Measurements from ENCODE around the gene LSR. TPM values are rescaled to one million over a fixed set of nuclear protein-coding genes. Genes with fewer than 3 reads are reported as not detected.

LSR gene
- total RNA-seq, 1 experiment from 2014 or later: 152 TPM

DNA sequence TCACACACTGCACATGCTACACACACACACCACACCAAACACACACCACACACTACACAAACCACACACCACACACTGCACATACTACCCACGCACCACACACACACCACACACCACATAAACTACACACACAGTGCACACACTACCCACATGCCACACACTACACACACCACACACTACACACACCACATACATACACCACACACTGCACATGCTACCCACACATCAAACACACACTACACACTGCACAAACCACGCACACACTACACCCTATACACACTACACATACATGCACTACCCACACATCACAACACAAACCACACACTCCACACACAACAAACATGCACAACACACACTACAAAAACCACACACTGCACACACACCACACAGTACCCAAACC, 49.1 kb downstream of the LSR start:
- no peak overlapping the region for H3K23ac ChIP-seq (ENCODE audit: insufficient read length, low read depth, low read length)
- no peaks in the 10 kb centered on the region for H3K4me1 ChIP-seq (ENCODE audit: insufficient read depth, low read length)
- no peak overlapping the region for H3K4me2 ChIP-seq (ENCODE audit: insufficient read depth, insufficient read length, low read length)
- Mint-ChIP-seq H3K9me3 (no peaks in the 10 kb centered on the region), H3K36me3 (ENCODE audit: insufficient read depth in 1 of 3, low read depth in 3 of 3) (no peaks in the 10 kb centered on the region), H3K27ac (no peak overlapping the region), H3K4me1 (peaks cover 8 to 10% of the 10 kb centered on the region in 2 experiments), H3K27me3 (ENCODE audit: low read depth) (peaks cover 1% of the 10 kb centered on the region), H3K4me3 (no peak overlapping the region)
- no peak overlapping the region for H2BK20ac ChIP-seq (ENCODE audit: low read depth, low read length, poor library complexity, severe bottlenecking)
- no peak overlapping the region for H3T11ph ChIP-seq (ENCODE audit: low read length)
- no peak overlapping the region for H3K9ac ChIP-seq (ENCODE audit: extremely low read depth, insufficient read length, low read length)
- no peak overlapping the region for H2BK120ac ChIP-seq (ENCODE audit: low read depth, low read length, poor library complexity, severe bottlenecking)
- no peaks in the 10 kb centered on the region for H3K79me2 ChIP-seq (ENCODE audit: insufficient read depth, low read length)
- no peak overlapping the region for H2BK12ac ChIP-seq (ENCODE audit: insufficient read length, low read depth, low read length)
- DNase-seq: no peak
- no peak overlapping the region for H2BK5ac ChIP-seq (ENCODE audit: insufficient read length, low read length)
- H4K8ac ChIP-seq (replicated peaks; ENCODE audit: insufficient read length, low read depth, low read length): no peak overlapping the region
- H2AK5ac ChIP-seq (ENCODE audit: insufficient read length, low read length): no peak overlapping the region
- H3K14ac ChIP-seq (ENCODE audit: insufficient read depth, low read length): no peak overlapping the region
- no peak overlapping the region for H2AFZ ChIP-seq (ENCODE audit: low read length)
- H4K91ac ChIP-seq (ENCODE audit: insufficient read length, low read depth, low read length): no peak overlapping the region
- H3K79me1 ChIP-seq (ENCODE audit: insufficient read depth, low read depth, low read length, poor library complexity, severe bottlenecking): no peaks in the 10 kb centered on the region
- H3K56ac ChIP-seq (ENCODE audit: insufficient read length, low read depth, low read length): no peak overlapping the region
- H3K27ac ChIP-seq (ENCODE audit: insufficient read length, low read depth, low read length): no peak overlapping the region
- no peaks in the 10 kb centered on the region for H3K9me3 ChIP-seq (ENCODE audit: control insufficient read depth, low read depth, low read length)
- no peak overlapping the region for H4K5ac ChIP-seq (ENCODE audit: insufficient read length, low read depth, low read length)
- 100% methylated on average over 2 of the region's 2 CpGs for WGBS (ENCODE audit: extremely low coverage, insufficient read length, low lambda C conversion rate)
- H3K18ac ChIP-seq (ENCODE audit: insufficient read length, low read depth, low read length): no peak overlapping the region
- no peak overlapping the region for H3K4ac ChIP-seq (ENCODE audit: low read depth, low read length)
- H2BK15ac ChIP-seq (ENCODE audit: low read depth, low read length): no peak overlapping the region
- H3K27me3 ChIP-seq (ENCODE audit: insufficient read depth, low read length): no peaks in the 10 kb centered on the region
- no peaks in the 10 kb centered on the region for H4K20me1 ChIP-seq (ENCODE audit: control insufficient read depth, insufficient read depth, insufficient read length)
- TF ChIP-seq, protein P1, sequence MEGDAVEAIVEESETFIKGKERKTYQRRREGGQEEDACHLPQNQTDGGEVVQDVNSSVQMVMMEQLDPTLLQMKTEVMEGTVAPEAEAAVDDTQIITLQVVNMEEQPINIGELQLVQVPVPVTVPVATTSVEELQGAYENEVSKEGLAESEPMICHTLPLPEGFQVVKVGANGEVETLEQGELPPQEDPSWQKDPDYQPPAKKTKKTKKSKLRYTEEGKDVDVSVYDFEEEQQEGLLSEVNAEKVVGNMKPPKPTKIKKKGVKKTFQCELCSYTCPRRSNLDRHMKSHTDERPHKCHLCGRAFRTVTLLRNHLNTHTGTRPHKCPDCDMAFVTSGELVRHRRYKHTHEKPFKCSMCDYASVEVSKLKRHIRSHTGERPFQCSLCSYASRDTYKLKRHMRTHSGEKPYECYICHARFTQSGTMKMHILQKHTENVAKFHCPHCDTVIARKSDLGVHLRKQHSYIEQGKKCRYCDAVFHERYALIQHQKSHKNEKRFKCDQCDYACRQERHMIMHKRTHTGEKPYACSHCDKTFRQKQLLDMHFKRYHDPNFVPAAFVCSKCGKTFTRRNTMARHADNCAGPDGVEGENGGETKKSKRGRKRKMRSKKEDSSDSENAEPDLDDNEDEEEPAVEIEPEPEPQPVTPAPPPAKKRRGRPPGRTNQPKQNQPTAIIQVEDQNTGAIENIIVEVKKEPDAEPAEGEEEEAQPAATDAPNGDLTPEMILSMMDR (conservative IDR thresholded peaks at IDR 0.05): no peak
- H3K23me2 ChIP-seq (ENCODE audit: insufficient read length, low read depth, low read length, poor library complexity, severe bottlenecking): no peaks in the 10 kb centered on the region
